Measurements from ENCODE around the gene RBBP7. TPM values are rescaled to one million over a fixed set of nuclear protein-coding genes. Genes with fewer than 3 reads are reported as not detected.

The RBBP7 gene
- total and polyA plus RNA-seq, 2 of the 13 experiments (the other 11 are each of a cell fraction or from before 2014, with no cell fraction given), result 89.5 to 145 TPM

GRCh38 chrX:16869393-16870094 lies 618 bp downstream of the RBBP7 start (continued):
- TF ChIP-seq ZNF782 (CRISPR knock-in tag; IDR thresholded peaks at IDR 0.05; ENCODE audit: borderline replicate concordance) (no peak), NFKB2 (CRISPR knock-in tag; IDR thresholded peaks at IDR 0.05; ENCODE audit: borderline replicate concordance) (no peak), ZNF607 (CRISPR knock-in tag; IDR thresholded peaks at IDR 0.05; ENCODE audit: borderline replicate concordance) (no peak), RXRB (CRISPR knock-in tag; IDR thresholded peaks at IDR 0.05; ENCODE audit: borderline replicate concordance) (no peak), ZNF160 (CRISPR knock-in tag; IDR thresholded peaks at IDR 0.05) (no peak), ZFX (CRISPR knock-in tag; IDR thresholded peaks at IDR 0.05; ENCODE audit: low read depth) (peak; percentile 49), GABPA (IDR thresholded peaks at IDR 0.05; ENCODE audit: low read depth, low read length) (peak; percentile 46), GABPA (CRISPR knock-in tag; IDR thresholded peaks at IDR 0.05; ENCODE audit: low read depth) (no peak), YEATS4 (CRISPR knock-in tag; IDR thresholded peaks at IDR 0.05; ENCODE audit: borderline replicate concordance) (peak; percentile 6; the same call in 1 of the 2 replicates), CCDC6 (CRISPR knock-in tag; IDR thresholded peaks at IDR 0.05) (no peak), ZNF773 (CRISPR knock-in tag; IDR thresholded peaks at IDR 0.05; ENCODE audit: borderline replicate concordance) (no peak), SRY (CRISPR knock-in tag; IDR thresholded peaks at IDR 0.05) (no peak), ZNF253 (CRISPR knock-in tag; IDR thresholded peaks at IDR 0.05; ENCODE audit: borderline replicate concordance) (no peak), ZBTB25 (CRISPR knock-in tag; IDR thresholded peaks at IDR 0.05) (no peak)
- TF ChIP-seq, protein P1, sequence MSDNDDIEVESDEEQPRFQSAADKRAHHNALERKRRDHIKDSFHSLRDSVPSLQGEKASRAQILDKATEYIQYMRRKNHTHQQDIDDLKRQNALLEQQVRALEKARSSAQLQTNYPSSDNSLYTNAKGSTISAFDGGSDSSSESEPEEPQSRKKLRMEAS (IDR thresholded peaks at IDR 0.05), result peak; percentile 29; the same call in 1 of the 2 replicates

All from HepG2 (cell line).